GM10248 (cell line): Measurements from ENCODE around the gene CDC42EP4.

Source experiments
- CTCF ChIA-PET: fragments of 300-600 bp; sonication (Branson Sonifier 250); formaldehyde crosslinking; extraction: SDS; loops from one replicate; lab custom pipeline; 2021; ENCODE audit warnings: antibody characterized with exemption; lab: Yijun Ruan, JAX
- POLR2A ChIA-PET: fragments of 350-650 bp; sonication (Branson Sonifier 250); formaldehyde crosslinking; extraction: SDS; loops from one replicate; lab custom pipeline; 2020; ENCODE audit warnings: antibody characterized with exemption; lab: Yijun Ruan, JAX
- DNase-seq: peaks from one replicate; pipeline ENCODE4 v3.0.0; 2012; ENCODE audit errors: extremely low spot score
- TF ChIP-seq, protein P1 (sequence below): IDR thresholded peaks from 2 replicates; pipeline ENCODE4 v1.5.1; 2012; ENCODE audit warnings: mild to moderate bottlenecking, low read depth; ENCODE audit errors: extremely low read depth, missing control alignments, control extremely low read depth

CDC42EP4 gene

DNA sequence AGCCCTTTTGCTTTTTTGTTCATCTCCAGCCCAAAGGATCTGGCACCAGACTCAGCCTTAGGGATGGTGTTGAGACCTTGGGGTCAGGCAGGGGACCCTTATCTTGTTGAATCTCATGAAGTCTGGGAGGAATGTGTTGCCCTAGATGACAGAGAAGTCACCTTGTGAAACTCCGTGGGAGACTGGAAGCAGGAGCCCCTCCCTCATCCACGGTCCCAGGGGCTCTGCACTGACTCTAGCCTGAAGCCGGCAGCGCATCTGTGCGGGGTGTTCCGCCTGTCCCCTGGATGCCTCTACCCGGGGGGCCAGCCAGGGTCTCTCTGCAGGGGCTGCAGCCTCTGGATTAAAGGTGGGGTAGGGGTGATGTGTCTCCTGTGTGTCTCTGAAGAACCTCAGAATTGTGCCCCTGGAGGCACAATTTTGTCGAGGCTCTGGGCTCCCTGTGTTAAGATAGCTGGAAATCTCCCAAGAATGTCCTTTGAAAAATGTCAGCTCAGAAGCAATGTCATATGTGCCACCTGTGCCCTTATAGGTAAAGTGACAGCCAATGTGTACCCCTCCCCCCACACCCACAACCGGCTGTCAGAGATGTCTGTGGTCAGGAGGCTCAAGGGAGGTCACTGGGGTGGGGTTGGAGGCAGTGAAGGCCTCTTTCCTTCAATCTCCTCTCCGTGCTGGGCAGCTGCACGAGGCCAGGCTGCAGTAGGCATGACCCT, 32.1 kb upstream of the CDC42EP4 start:
- CTCF ChIA-PET, result interaction anchor here (1.0 to 1.7 kb wide), 3 partner anchors 26 to 787 kb away, joined by 3 to 9 read pairs (median 4); no protein-coding TSS in a partner anchor
- POLR2A ChIA-PET, result no interaction called here
- DNase-seq, result no peak
- TF ChIP-seq, protein P1, sequence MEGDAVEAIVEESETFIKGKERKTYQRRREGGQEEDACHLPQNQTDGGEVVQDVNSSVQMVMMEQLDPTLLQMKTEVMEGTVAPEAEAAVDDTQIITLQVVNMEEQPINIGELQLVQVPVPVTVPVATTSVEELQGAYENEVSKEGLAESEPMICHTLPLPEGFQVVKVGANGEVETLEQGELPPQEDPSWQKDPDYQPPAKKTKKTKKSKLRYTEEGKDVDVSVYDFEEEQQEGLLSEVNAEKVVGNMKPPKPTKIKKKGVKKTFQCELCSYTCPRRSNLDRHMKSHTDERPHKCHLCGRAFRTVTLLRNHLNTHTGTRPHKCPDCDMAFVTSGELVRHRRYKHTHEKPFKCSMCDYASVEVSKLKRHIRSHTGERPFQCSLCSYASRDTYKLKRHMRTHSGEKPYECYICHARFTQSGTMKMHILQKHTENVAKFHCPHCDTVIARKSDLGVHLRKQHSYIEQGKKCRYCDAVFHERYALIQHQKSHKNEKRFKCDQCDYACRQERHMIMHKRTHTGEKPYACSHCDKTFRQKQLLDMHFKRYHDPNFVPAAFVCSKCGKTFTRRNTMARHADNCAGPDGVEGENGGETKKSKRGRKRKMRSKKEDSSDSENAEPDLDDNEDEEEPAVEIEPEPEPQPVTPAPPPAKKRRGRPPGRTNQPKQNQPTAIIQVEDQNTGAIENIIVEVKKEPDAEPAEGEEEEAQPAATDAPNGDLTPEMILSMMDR, result no peak

DNA sequence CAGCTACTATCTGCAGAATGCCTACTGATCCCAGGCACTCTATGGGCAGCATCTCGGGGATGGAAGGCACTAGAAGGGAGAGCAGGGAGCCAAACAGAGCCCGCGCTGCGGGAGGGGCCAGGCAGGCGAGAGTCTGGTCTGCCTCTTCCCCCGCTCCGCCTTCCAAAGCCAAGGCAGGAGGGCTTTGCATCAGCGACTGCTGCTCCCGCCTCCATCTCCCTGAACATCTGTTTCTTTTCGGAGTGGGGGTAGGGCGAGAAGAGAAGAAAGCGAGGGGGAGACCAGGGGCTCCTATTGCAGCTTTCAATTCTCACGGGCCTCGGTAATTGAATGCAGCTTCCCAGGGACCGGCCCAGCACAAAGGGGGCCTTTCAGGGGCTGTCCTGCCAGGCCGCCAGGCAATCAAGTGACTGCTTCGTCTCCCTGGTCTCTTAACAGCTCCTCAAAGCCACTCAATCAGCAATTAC, 31.4 kb upstream of the CDC42EP4 start:
- CTCF ChIA-PET, result interaction anchor here (0.7 to 1.0 kb wide), 2 partner anchors 32 to 41 kb away, joined by 3 read pairs; no protein-coding TSS in a partner anchor
- TF ChIP-seq, protein P1, result no peak
- POLR2A ChIA-PET, result no interaction called here
- DNase-seq, result no peak

DNA sequence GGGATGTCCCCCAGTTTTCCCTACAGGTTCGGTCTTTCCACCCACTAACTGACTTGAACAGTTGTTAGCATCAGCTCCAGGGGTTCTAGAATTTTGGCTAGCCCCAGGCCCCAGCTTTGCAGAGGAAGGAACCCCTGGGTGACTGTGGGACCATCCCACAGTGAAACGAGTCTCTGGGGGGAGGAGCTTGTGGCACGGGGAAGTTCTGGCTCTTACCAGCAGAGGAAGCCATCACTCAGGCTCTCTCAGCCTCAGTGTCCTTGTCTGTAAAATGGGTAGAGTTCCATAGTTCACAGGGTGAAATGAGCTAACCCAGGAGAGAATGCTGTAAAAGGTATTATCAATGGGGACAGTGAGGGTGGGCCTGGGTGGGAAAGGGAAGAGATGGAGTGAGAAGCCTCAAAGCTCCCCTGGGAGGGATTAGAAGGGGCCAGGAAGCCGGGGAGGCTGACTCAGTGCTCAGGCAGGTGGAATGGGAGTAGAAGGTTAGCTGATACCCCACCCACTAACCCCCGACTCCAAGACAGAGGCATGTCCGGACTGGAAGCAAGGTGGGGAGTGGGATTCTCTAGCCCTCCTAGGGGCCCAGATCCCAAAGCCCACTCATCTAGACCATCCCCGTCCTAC, 30.9 kb upstream of the CDC42EP4 start:
- CTCF ChIA-PET, result interaction anchor here (0.7 to 1.0 kb wide), 2 partner anchors 32 to 42 kb away, joined by 3 read pairs; no protein-coding TSS in a partner anchor
- no peak for DNase-seq
- POLR2A ChIA-PET, result no interaction called here
- TF ChIP-seq, protein P1, result no peak

DNA sequence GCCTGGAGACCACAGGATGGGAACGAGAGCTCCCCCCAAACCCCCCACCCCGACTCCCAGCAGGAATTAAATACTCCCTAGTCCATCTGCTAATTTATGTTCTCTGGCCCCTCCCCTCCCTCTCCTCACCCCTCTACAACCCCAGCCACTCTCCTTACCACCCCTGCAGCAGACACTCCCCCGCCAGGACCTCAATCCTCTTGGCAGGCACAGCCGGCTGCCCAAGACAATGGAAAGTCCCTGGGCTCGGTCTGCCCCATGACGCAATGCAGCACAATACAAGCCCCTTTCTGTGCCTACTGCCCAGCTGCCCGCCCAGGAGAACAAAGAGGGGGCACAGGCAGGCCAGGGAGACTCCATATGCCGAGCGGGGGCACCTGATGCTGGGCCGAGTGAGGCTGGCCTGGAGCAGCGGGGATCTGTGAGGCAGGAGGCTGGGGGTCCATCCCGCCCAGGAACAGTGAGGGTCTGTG, 30.3 kb upstream of the CDC42EP4 start:
- no peak for DNase-seq
- TF ChIP-seq, protein P1, result no peak
- CTCF ChIA-PET, result interaction anchor here (1.0 kb wide), 1 partner anchor 33 kb away, joined by 3 read pairs; no protein-coding TSS in a partner anchor
- POLR2A ChIA-PET, result no interaction called here

DNA sequence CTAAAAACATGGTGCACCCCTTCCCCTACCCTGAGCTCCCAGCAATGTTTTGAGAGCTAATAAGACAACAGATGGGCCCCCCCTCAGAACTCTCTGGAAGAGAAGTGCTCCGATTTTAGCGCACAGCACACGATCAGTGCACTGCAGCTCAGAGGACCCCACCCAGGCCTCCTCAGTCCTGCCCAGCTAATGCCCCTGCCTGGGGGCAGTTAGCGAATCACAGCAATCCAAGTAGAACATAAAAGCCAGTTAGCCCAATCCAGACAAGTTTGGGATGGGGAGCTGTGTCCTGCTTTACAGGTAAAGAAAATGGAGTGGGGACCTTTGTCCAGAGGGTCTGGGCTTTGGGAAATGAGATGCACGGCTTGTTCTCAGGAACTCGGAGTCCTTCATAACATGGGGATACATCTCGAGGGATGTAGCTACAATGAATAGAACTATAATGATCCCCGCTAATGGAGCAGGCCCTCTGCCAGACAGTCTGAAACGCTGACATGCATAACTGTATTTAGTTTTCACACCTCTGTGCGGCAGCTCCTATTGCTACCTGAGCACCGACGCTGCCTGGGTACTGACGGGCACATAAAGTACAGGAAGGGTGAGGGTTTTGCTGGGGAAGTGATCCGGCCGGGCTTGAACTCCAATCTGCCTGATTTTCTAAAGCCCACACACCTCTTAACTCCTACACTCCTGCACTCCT, 29.7 kb upstream of the CDC42EP4 start:
- POLR2A ChIA-PET, result interaction anchor here (0.7 kb wide), 1 partner anchor 658 kb away, joined by 3 read pairs; no protein-coding TSS in a partner anchor
- CTCF ChIA-PET, result no interaction called here
- DNase-seq, result no peak
- TF ChIP-seq, protein P1, result no peak

DNA sequence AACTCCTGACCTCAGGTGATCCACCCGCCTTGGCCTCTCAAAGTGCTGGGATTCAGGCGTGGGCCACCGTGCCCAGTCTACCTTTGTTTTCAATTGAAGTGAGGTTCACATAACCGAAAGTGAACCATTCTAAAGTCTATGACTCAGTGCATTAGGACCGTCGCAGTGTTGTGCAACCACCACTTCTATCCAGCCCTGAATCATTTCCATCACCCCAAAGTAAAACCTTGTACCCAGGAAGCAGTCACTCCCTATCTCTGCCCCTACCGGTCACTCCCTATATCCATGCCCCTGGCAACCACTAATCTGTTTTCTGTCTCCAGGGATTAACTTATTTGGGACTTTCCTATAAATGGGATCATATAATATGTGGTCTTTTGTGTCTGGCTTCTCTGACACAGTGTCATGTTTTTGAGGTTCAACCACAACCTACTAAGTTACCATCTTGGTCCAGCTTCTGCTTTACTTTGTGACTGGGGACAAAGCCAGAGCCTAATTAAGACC, 28.3 kb upstream of the CDC42EP4 start:
- TF ChIP-seq, protein P1, result no peak
- ChIA-PET POLR2A (no interaction called here), CTCF (interaction anchor here (0.9 kb wide), 1 partner anchor 614 kb away, joined by 3 read pairs; no protein-coding TSS in a partner anchor)
- no peak for DNase-seq
